ENCODE data around the gene WSB1. TPM values are rescaled to one million over a fixed set of nuclear protein-coding genes. Genes with fewer than 3 reads are reported as not detected.

WSB1 gene
- total and polyA plus RNA-seq, 12 donors = 42.5 to 125 (median 60.5) TPM

DNA sequence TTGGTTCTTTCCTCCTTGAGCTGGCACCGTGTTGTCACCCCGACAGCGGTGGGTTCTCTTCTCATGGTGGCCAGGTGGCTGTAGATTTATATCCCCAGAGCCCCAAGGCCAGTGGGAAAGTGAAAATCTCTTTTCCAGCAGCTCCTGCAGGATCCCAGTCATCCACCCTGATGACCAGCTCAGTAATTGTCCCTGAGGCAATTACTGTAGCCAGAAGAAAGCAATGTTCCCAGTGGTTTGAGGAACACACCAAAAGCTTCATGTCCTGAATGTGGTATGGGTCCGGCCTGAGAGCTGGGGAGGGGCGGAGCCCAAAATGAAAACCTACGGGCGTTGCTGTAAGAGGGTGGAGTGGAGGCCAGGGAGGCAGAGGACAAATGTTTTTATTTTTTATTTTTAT lies 69.0 kb downstream of the WSB1 start:
- Histone ChIP-seq H3K27me3 (no peaks in the 10 kb centered on the region), H3K9me3 (no peaks in the 10 kb centered on the region), H3K4me1 (peaks cover 0 to 18% (median 0%) of the 10 kb centered on the region in 9 donors), H3K36me3 (no peaks in the 10 kb centered on the region), H3K27ac (no peak overlapping the region), H3K4me3 (no peak overlapping the region)
- DNase-seq (no peak), ATAC-seq (no peak)
- TF ChIP-seq, protein P1, sequence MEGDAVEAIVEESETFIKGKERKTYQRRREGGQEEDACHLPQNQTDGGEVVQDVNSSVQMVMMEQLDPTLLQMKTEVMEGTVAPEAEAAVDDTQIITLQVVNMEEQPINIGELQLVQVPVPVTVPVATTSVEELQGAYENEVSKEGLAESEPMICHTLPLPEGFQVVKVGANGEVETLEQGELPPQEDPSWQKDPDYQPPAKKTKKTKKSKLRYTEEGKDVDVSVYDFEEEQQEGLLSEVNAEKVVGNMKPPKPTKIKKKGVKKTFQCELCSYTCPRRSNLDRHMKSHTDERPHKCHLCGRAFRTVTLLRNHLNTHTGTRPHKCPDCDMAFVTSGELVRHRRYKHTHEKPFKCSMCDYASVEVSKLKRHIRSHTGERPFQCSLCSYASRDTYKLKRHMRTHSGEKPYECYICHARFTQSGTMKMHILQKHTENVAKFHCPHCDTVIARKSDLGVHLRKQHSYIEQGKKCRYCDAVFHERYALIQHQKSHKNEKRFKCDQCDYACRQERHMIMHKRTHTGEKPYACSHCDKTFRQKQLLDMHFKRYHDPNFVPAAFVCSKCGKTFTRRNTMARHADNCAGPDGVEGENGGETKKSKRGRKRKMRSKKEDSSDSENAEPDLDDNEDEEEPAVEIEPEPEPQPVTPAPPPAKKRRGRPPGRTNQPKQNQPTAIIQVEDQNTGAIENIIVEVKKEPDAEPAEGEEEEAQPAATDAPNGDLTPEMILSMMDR (IDR thresholded peaks at IDR 0.05) = no peak
- 79 to 80% methylated on average over 7 of the region's 7 CpGs for WGBS, 2 donors
- intact Hi-C loops (cut with DNase I) = loop anchor here in 2 of 10 donors (10.0 kb wide), 2 partner anchors 82 to 118 kb away; no protein-coding TSS in a partner anchor

DNA sequence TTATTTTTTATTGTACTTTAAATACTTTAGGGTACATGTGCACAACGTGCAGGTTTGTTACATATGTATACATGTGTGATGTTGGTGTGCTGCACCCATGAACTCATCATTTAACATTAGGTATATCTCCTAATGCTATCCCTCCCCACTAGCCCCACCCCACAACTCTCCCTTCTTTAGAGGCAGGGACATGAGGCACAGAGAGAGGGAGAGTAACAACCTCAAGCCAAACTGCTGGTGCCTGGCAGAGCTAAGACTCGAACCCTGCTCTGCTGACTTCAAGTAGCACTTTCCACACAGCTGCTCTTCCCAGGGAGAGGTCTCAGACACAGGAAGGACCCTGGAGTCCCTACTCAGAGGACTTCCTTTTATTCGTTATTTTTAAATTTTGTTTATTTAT lies 69.4 kb downstream of the WSB1 start:
- TF ChIP-seq, protein P1 (IDR thresholded peaks at IDR 0.05) = no peak
- no peaks in the 10 kb centered on the region for H3K36me3 ChIP-seq
- H3K4me1 ChIP-seq = peaks cover 0 to 18% (median 0%) of the 10 kb centered on the region in 9 donors
- no peak for ATAC-seq
- 60 to 78% methylated on average over 3 of the region's 3 CpGs for WGBS, 2 donors
- H3K4me3 ChIP-seq = no peak overlapping the region
- no peak for DNase-seq
- H3K27me3 ChIP-seq = no peaks in the 10 kb centered on the region
- intact Hi-C loops (cut with DNase I) = loop anchor here in 2 of 10 donors (10.0 kb wide), 2 partner anchors 81 to 119 kb away; no protein-coding TSS in a partner anchor
- H3K27ac ChIP-seq = peak overlapping the region in 5 of 10 donors; percentile 9 to 64 (median 25)
- H3K9me3 ChIP-seq = no peaks in the 10 kb centered on the region

Small RNA genes within 50 kb of the gene (microRNA-seq; reads per million reads assigned to microRNA genes)
- 0 to 0.60 reads per million in 2 donors for gene MIR4522

Other genes starting within 250 kb of the WSB1 start
- 10 to 100 TPM in 5 of 10 donors, 1 to 10 TPM in 5; 5.6 to 19.6 (median 8.6) TPM for gene KSR1, start 162.3 kb downstream of the WSB1 start, total RNA-seq
- gene KSR1, start 162.3 kb downstream of the WSB1 start, polyA plus RNA-seq = 10 to 100 TPM in 1 of 2 donors, 1 to 10 TPM in 1; 6.0 to 10.1 TPM